ENCODE measurements around the gene EIF3I. TPM values are rescaled to one million over a fixed set of nuclear protein-coding genes. Genes with fewer than 3 reads are reported as not detected.
A peak's percentile ranks its signal among the peaks of the same experiment; 100 is the strongest.

EIF3I gene
- total RNA-seq, 1 donor from 2014 or later: 184 TPM

- H3K4me1 ChIP-seq (ENCODE audit: insufficient read depth, low read length): no peaks in the 10 kb centered on the region
- H3K27me3 ChIP-seq (ENCODE audit: insufficient read depth, low read length): no peaks in the 10 kb centered on the region
- peaks cover 36% of the 10 kb centered on the region for H3K36me3 Mint-ChIP-seq (ENCODE audit: low read depth, unreplicated experiment)
- H3K9me3 ChIP-seq (ENCODE audit: insufficient read depth, low read depth, low read length): no peaks in the 10 kb centered on the region
- FAIRE-seq (no peak), DNase-seq (ENCODE audit: low read depth) (no peak)
- no peak overlapping the region for H2AFZ ChIP-seq (ENCODE audit: low read depth, low read length)
- no peak overlapping the region for H3K9ac ChIP-seq (ENCODE audit: low read length)
- peaks cover 83% of the 10 kb centered on the region for H4K20me1 ChIP-seq (ENCODE audit: insufficient read depth, low read length)
- H3K27ac ChIP-seq (ENCODE audit: low read depth, low read length): no peak overlapping the region
- peaks cover 28% of the 10 kb centered on the region for H3K4me1 Mint-ChIP-seq (ENCODE audit: low read depth, unreplicated experiment)
- H3K4me3 ChIP-seq (ENCODE audit: insufficient read depth, low read depth, low read length): no peak overlapping the region
- peaks cover 73% of the 10 kb centered on the region for H3K36me3 ChIP-seq (ENCODE audit: insufficient read depth, low read length)
- no peaks in the 10 kb centered on the region for H3K27me3 Mint-ChIP-seq (ENCODE audit: low read depth, unreplicated experiment)
- no peak overlapping the region for H3K27ac Mint-ChIP-seq (ENCODE audit: unreplicated experiment)
- H3K4me2 ChIP-seq (ENCODE audit: low read length): no peak overlapping the region
- no peak overlapping the region for H3K4me3 Mint-ChIP-seq (ENCODE audit: unreplicated experiment)
- H3K9me3 Mint-ChIP-seq (ENCODE audit: unreplicated experiment): no peaks in the 10 kb centered on the region
- peaks cover 57% of the 10 kb centered on the region for H3K79me2 ChIP-seq (ENCODE audit: insufficient read depth, low read length)
- TF ChIP-seq, protein P1, sequence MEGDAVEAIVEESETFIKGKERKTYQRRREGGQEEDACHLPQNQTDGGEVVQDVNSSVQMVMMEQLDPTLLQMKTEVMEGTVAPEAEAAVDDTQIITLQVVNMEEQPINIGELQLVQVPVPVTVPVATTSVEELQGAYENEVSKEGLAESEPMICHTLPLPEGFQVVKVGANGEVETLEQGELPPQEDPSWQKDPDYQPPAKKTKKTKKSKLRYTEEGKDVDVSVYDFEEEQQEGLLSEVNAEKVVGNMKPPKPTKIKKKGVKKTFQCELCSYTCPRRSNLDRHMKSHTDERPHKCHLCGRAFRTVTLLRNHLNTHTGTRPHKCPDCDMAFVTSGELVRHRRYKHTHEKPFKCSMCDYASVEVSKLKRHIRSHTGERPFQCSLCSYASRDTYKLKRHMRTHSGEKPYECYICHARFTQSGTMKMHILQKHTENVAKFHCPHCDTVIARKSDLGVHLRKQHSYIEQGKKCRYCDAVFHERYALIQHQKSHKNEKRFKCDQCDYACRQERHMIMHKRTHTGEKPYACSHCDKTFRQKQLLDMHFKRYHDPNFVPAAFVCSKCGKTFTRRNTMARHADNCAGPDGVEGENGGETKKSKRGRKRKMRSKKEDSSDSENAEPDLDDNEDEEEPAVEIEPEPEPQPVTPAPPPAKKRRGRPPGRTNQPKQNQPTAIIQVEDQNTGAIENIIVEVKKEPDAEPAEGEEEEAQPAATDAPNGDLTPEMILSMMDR (IDR thresholded peaks at IDR 0.05; ENCODE audit: insufficient read depth, low read depth, low read length): no peak
- TF ChIP-seq EZH2 (IDR thresholded peaks at IDR 0.05; ENCODE audit: insufficient read depth, low read length): no peak
These were observed 34.4 kb upstream of the EIF3I start for GRCh38 chr1:32187850-32188249.

- Histone ChIP-seq H2AFZ (ENCODE audit: low read depth, low read length) (no peak overlapping the region), H4K20me1 (ENCODE audit: insufficient read depth, low read length) (peaks cover 85% of the 10 kb centered on the region), H3K79me2 (ENCODE audit: insufficient read depth, low read length) (peaks cover 18% of the 10 kb centered on the region), H3K4me1 (ENCODE audit: insufficient read depth, low read length) (no peaks in the 10 kb centered on the region), H3K4me3 (ENCODE audit: insufficient read depth, low read depth, low read length) (no peak overlapping the region), H3K9me3 (ENCODE audit: insufficient read depth, low read depth, low read length) (no peaks in the 10 kb centered on the region), H3K4me2 (ENCODE audit: low read length) (no peak overlapping the region), H3K9ac (ENCODE audit: low read length) (no peak overlapping the region), H3K27me3 (ENCODE audit: insufficient read depth, low read length) (no peaks in the 10 kb centered on the region), H3K27ac (ENCODE audit: low read depth, low read length) (no peak overlapping the region), H3K36me3 (ENCODE audit: insufficient read depth, low read length) (peaks cover 87% of the 10 kb centered on the region)
- Mint-ChIP-seq H3K9me3 (ENCODE audit: unreplicated experiment) (no peaks in the 10 kb centered on the region), H3K4me3 (ENCODE audit: unreplicated experiment) (no peak overlapping the region), H3K27ac (ENCODE audit: unreplicated experiment) (peak overlapping the region; percentile 30), H3K4me1 (ENCODE audit: low read depth, unreplicated experiment) (peaks cover 15% of the 10 kb centered on the region), H3K27me3 (ENCODE audit: low read depth, unreplicated experiment) (no peaks in the 10 kb centered on the region), H3K36me3 (ENCODE audit: low read depth, unreplicated experiment) (peaks cover 30% of the 10 kb centered on the region)
- DNase-seq (ENCODE audit: low read depth) (no peak), FAIRE-seq (no peak)
- TF ChIP-seq, protein P1 (IDR thresholded peaks at IDR 0.05; ENCODE audit: insufficient read depth, low read depth, low read length): no peak
- TF ChIP-seq EZH2 (IDR thresholded peaks at IDR 0.05; ENCODE audit: insufficient read depth, low read length): no peak
These were observed 29.8 kb upstream of the EIF3I start for GRCh38 chr1:32192220-32192948.

- H3K27me3 Mint-ChIP-seq (ENCODE audit: low read depth, unreplicated experiment): no peaks in the 10 kb centered on the region
- no peaks in the 10 kb centered on the region for H3K9me3 ChIP-seq (ENCODE audit: insufficient read depth, low read depth, low read length)
- peaks cover 30% of the 10 kb centered on the region for H3K36me3 Mint-ChIP-seq (ENCODE audit: low read depth, unreplicated experiment)
- no peak for DNase-seq (ENCODE audit: low read depth)
- H3K27ac Mint-ChIP-seq (ENCODE audit: unreplicated experiment): no peak overlapping the region
- peaks cover 6% of the 10 kb centered on the region for H3K4me1 ChIP-seq (ENCODE audit: insufficient read depth, low read length)
- H3K36me3 ChIP-seq (ENCODE audit: insufficient read depth, low read length): peaks cover 71% of the 10 kb centered on the region
- no peak overlapping the region for H2AFZ ChIP-seq (ENCODE audit: low read depth, low read length)
- no peak overlapping the region for H3K4me3 ChIP-seq (ENCODE audit: insufficient read depth, low read depth, low read length)
- H3K9ac ChIP-seq (ENCODE audit: low read length): no peak overlapping the region
- peaks cover 64% of the 10 kb centered on the region for H4K20me1 ChIP-seq (ENCODE audit: insufficient read depth, low read length)
- H3K9me3 Mint-ChIP-seq (ENCODE audit: unreplicated experiment): no peaks in the 10 kb centered on the region
- peaks cover 8% of the 10 kb centered on the region for H3K79me2 ChIP-seq (ENCODE audit: insufficient read depth, low read length)
- no peak overlapping the region for H3K4me2 ChIP-seq (ENCODE audit: low read length)
- H3K27ac ChIP-seq (ENCODE audit: low read depth, low read length): no peak overlapping the region
- TF ChIP-seq, protein P1 (IDR thresholded peaks at IDR 0.05; ENCODE audit: insufficient read depth, low read depth, low read length): no peak
- no peak for TF ChIP-seq EZH2 (IDR thresholded peaks at IDR 0.05; ENCODE audit: insufficient read depth, low read length)
- peaks cover 18% of the 10 kb centered on the region for H3K4me1 Mint-ChIP-seq (ENCODE audit: low read depth, unreplicated experiment)
- FAIRE-seq: no peak
- no peaks in the 10 kb centered on the region for H3K27me3 ChIP-seq (ENCODE audit: insufficient read depth, low read length)
- H3K4me3 Mint-ChIP-seq (ENCODE audit: unreplicated experiment): no peak overlapping the region
These were observed 27.2 kb upstream of the EIF3I start for GRCh38 chr1:32194984-32195383.
